AG04450 (cell line): ENCODE data around the gene OLFML2B. TPM values are rescaled to one million over a fixed set of nuclear protein-coding genes. Genes with fewer than 3 reads are reported as not detected.
"Not testable (repeated sequence)": the region's sequence is repeated elsewhere in the genome, so short reads cannot be mapped to it uniquely, and the experiment has no call there.

Experiments
- CTCF ChIA-PET: fragments of 300-600, 350-600 bp; formaldehyde crosslinking; extraction: SDS; loops from one replicate; lab custom pipeline; 2022; ENCODE audit warnings: antibody characterized with exemption, inconsistent platforms; lab: Charles Lee
- POLR2A ChIA-PET: fragments of 350-600 bp; formaldehyde crosslinking; extraction: SDS; loops from one replicate; lab custom pipeline; 2021; ENCODE audit warnings: antibody characterized with exemption, inconsistent platforms; lab: Yijun Ruan, JAX
- DNase-seq: peaks from one replicate; pipeline ENCODE4 v3.0.0-alpha.2; 2011; ENCODE audit warnings: low read depth, low spot score
- H3K27ac ChIP-seq: one replicate; pipeline ENCODE4 v1.5.1; 2012; ENCODE audit warnings: low read depth, low read length, control low read depth
- H3K27me3 ChIP-seq: one replicate; pipeline ENCODE4 v1.6.0; 2012; ENCODE audit warnings: low read length; ENCODE audit not compliant: control insufficient read depth, insufficient read depth
- H3K4me3 ChIP-seq: 2 replicates; pipeline ENCODE4 v1.5.1; 2011; ENCODE audit warnings: mild to moderate bottlenecking, low read depth, low read length, control low read depth
- H3K9me3 ChIP-seq: 2 replicates; pipeline ENCODE4 v1.5.1; 2012; ENCODE audit warnings: low read length; ENCODE audit not compliant: control insufficient read depth, insufficient read depth
- CTCF ChIP-seq: IDR thresholded peaks from 2 replicates; pipeline ENCODE4 v1.5.1; 2011; ENCODE audit warnings: low read depth, low read length, control low read depth, inconsistent platforms
- polyA plus RNA-seq: library from polyadenylated mRNA; depleted of rRNA; stranded (reverse); fragments of >200 nt; gene quantifications from 2 replicates; pipeline ENCODE4 v1.2.3, GENCODE V29; 2011

OLFML2B gene
- polyA plus RNA-seq, 1 experiment: 0.68 TPM

GRCh38 chr1:162019006-162019405, 4.7 kb downstream of the OLFML2B start:
- no peaks in the 10 kb centered on the region for H3K9me3 ChIP-seq
- H3K27me3 ChIP-seq: peaks cover 8% of the 10 kb centered on the region
- peak; percentile 33 for DNase-seq
- H3K4me3 ChIP-seq: no peak overlapping the region
- H3K27ac ChIP-seq: no peak overlapping the region
- ChIA-PET POLR2A (no interaction called here), CTCF (interaction anchor here (2.6 kb wide), 1 partner anchor 18 kb away, joined by 18 read pairs; no protein-coding TSS in a partner anchor)
- no peak for TF ChIP-seq CTCF

GRCh38 chr1:162018418-162018817, 5.3 kb downstream of the OLFML2B start:
- Histone ChIP-seq H3K9me3 (no peaks in the 10 kb centered on the region), H3K27ac (no peak overlapping the region), H3K4me3 (no peak overlapping the region), H3K27me3 (peaks cover 8% of the 10 kb centered on the region)
- ChIA-PET CTCF (interaction anchor here (2.6 kb wide), 1 partner anchor 19 kb away, joined by 18 read pairs; no protein-coding TSS in a partner anchor), POLR2A (interaction anchor here (0.9 kb wide), 1 partner anchor 15 kb away, joined by 4 read pairs; no protein-coding TSS in a partner anchor)
- TF ChIP-seq CTCF: no peak
- DNase-seq: no peak

- not testable (repeated sequence) for H3K27ac ChIP-seq, H3K4me3 ChIP-seq, H3K9me3 ChIP-seq, DNase-seq
- ChIA-PET CTCF (interaction anchor here (0.6 kb wide), 1 partner anchor 19 kb away, joined by 5 read pairs; no protein-coding TSS in a partner anchor), POLR2A (interaction anchor here (0.9 kb wide), 1 partner anchor 14 kb away, joined by 4 read pairs; no protein-coding TSS in a partner anchor)
- H3K27me3 ChIP-seq: peaks cover 12% of the 10 kb centered on the region
These were observed 5.9 kb downstream of the OLFML2B start for GRCh38 chr1:162017791-162018190.

- CTCF ChIA-PET: interaction anchor here (0.6 to 1.6 kb wide), 2 partner anchors 20 to 224 kb away, joined by 3 read pairs; no protein-coding TSS in a partner anchor
- no peak for DNase-seq
- H3K4me3 ChIP-seq: no peak overlapping the region
- POLR2A ChIA-PET: no interaction called here
- H3K27me3 ChIP-seq: peaks cover 14% of the 10 kb centered on the region
- H3K9me3 ChIP-seq: peaks cover 5% of the 10 kb centered on the region; the same call in 1 of the 2 replicates
- H3K27ac ChIP-seq: no peak overlapping the region
- no peak for TF ChIP-seq CTCF
These were observed 7.0 kb downstream of the OLFML2B start for GRCh38 chr1:162016631-162017030.

- Histone ChIP-seq H3K27ac (no peak overlapping the region), H3K27me3 (peaks cover 14% of the 10 kb centered on the region), H3K9me3 (peaks cover 5% of the 10 kb centered on the region; the same call in 1 of the 2 replicates), H3K4me3 (no peak overlapping the region)
- no peak for DNase-seq
- ChIA-PET POLR2A (no interaction called here), CTCF (interaction anchor here (1.6 kb wide), 1 partner anchor 22 kb away, joined by 7 read pairs; no protein-coding TSS in a partner anchor)
- TF ChIP-seq CTCF: no peak
These were observed 8.5 kb downstream of the OLFML2B start for GRCh38 chr1:162015196-162015595.
